Calu3 (cell line): ENCODE results near the gene SH3PXD2A. TPM values are rescaled to one million over a fixed set of nuclear protein-coding genes. Genes with fewer than 3 reads are reported as not detected.

ENCODE experiments used
- BruUV-seq: library from RNA; stranded (reverse); fragments of 400-500 nt; replicated peaks from 2 replicates; lab custom pipeline; 2021; lab: Mats Ljungman, UMichigan
- CTCF ChIA-PET: fragments of 300-600 bp; sonication (Branson Sonifier 250); formaldehyde crosslinking; loops from one replicate; lab custom pipeline; 2022; ENCODE audit warnings: antibody characterized with exemption; lab: Charles Lee
- DNase-seq: peaks from one replicate; pipeline ENCODE4 v3.0.0; 2022
- H3K27ac Mint-ChIP-seq: one replicate; pipeline ENCODE4 v1.8.0; 2022; ENCODE audit warnings: mixed read lengths; ENCODE audit not compliant: unreplicated experiment
- H3K27me3 Mint-ChIP-seq: one replicate; pipeline ENCODE4 v1.8.0; 2022; ENCODE audit warnings: mixed read lengths; ENCODE audit not compliant: unreplicated experiment
- H3K36me3 Mint-ChIP-seq: one replicate; pipeline ENCODE4 v1.8.0; 2022; ENCODE audit warnings: mild to moderate bottlenecking, moderate library complexity, mixed read lengths; ENCODE audit not compliant: insufficient read depth, unreplicated experiment
- H3K4me1 Mint-ChIP-seq: one replicate; pipeline ENCODE4 v1.8.0; 2022; ENCODE audit warnings: mild to moderate bottlenecking, low read depth, mixed read lengths; ENCODE audit not compliant: unreplicated experiment
- H3K4me3 Mint-ChIP-seq: one replicate; pipeline ENCODE4 v1.8.0; 2022; ENCODE audit warnings: mild to moderate bottlenecking, low read depth, moderate library complexity, mixed read lengths; ENCODE audit not compliant: unreplicated experiment
- H3K9me3 Mint-ChIP-seq: one replicate; pipeline ENCODE4 v1.8.0; 2022; ENCODE audit warnings: low read depth, mixed read lengths; ENCODE audit not compliant: unreplicated experiment
- intact Hi-C: fragments of 100-400 bp; cut with micrococcal nuclease; formaldehyde crosslinking; loops from one replicate; pipeline ENCODE4 v1.10.0; 2022; ENCODE audit not compliant: unreplicated experiment
- total RNA-seq: library from RNA; stranded (reverse); gene quantifications from 2 replicates; pipeline ENCODE4 v1.2.3, GENCODE V29; 2022
- TF ChIP-seq, protein P1 (sequence below): fragments of 200-600 bp; IDR thresholded peaks from one replicate; pipeline ENCODE4 v1.8.0; 2022; ENCODE audit warnings: antibody characterized with exemption; ENCODE audit not compliant: unreplicated experiment

SH3PXD2A gene
- total RNA-seq, 1 experiment from 2014 or later: 7.5 TPM

GRCh38 chr10:103638948-103639347, 216.4 kb downstream of the SH3PXD2A start:
- Mint-ChIP-seq H3K27ac (no peak overlapping the region), H3K9me3 (no peaks in the 10 kb centered on the region), H3K27me3 (no peaks in the 10 kb centered on the region), H3K4me1 (no peaks in the 10 kb centered on the region), H3K4me3 (no peak overlapping the region), H3K36me3 (peaks cover 5% of the 10 kb centered on the region)
- intact Hi-C loops: no loop called here
- CTCF ChIA-PET: no interaction called here
- TF ChIP-seq, protein P1, sequence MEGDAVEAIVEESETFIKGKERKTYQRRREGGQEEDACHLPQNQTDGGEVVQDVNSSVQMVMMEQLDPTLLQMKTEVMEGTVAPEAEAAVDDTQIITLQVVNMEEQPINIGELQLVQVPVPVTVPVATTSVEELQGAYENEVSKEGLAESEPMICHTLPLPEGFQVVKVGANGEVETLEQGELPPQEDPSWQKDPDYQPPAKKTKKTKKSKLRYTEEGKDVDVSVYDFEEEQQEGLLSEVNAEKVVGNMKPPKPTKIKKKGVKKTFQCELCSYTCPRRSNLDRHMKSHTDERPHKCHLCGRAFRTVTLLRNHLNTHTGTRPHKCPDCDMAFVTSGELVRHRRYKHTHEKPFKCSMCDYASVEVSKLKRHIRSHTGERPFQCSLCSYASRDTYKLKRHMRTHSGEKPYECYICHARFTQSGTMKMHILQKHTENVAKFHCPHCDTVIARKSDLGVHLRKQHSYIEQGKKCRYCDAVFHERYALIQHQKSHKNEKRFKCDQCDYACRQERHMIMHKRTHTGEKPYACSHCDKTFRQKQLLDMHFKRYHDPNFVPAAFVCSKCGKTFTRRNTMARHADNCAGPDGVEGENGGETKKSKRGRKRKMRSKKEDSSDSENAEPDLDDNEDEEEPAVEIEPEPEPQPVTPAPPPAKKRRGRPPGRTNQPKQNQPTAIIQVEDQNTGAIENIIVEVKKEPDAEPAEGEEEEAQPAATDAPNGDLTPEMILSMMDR: no peak
- DNase-seq: no peak
- BruUV-seq: no TSS peak

- Mint-ChIP-seq H3K9me3 (no peaks in the 10 kb centered on the region), H3K27me3 (no peaks in the 10 kb centered on the region), H3K36me3 (peaks cover 5% of the 10 kb centered on the region), H3K27ac (no peak overlapping the region), H3K4me3 (no peak overlapping the region), H3K4me1 (no peaks in the 10 kb centered on the region)
- TF ChIP-seq, protein P1: no peak
- intact Hi-C loops: no loop called here
- CTCF ChIA-PET: no interaction called here
- no peak for DNase-seq
- BruUV-seq: no TSS peak
Observed at GRCh38 chr10:103637927-103638557, 217.3 kb downstream of the SH3PXD2A start.

DNA sequence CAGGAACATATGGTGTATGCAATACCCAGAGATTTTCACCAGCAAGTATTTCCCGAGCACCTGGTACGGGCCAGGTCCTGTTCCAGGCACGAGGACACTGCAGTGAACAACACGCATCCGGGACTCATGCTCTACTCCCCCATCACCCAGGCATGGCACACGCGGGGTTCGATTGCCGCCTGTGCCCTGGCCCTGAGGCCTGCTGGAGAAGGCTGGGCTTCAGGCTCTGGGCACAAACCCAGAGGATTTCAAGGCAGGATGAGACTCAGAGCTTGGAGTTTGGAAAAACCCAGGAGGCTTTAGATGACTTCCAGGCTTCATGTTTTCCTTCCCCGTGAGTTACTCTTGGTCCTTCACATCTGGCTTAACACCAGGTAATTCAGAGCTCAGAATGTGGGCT, 218.4 kb downstream of the SH3PXD2A start:
- BruUV-seq: no TSS peak
- TF ChIP-seq, protein P1: no peak
- CTCF ChIA-PET: no interaction called here
- no peaks in the 10 kb centered on the region for H3K9me3 Mint-ChIP-seq
- no peak overlapping the region for H3K27ac Mint-ChIP-seq
- intact Hi-C loops: no loop called here
- H3K4me1 Mint-ChIP-seq: no peaks in the 10 kb centered on the region
- peaks cover 5% of the 10 kb centered on the region for H3K36me3 Mint-ChIP-seq
- no peak overlapping the region for H3K4me3 Mint-ChIP-seq
- no peak for DNase-seq
- no peaks in the 10 kb centered on the region for H3K27me3 Mint-ChIP-seq

- no peak for DNase-seq
- no peaks in the 10 kb centered on the region for H3K27me3 Mint-ChIP-seq
- no peak overlapping the region for H3K4me3 Mint-ChIP-seq
- TF ChIP-seq, protein P1: no peak
- CTCF ChIA-PET: no interaction called here
- H3K9me3 Mint-ChIP-seq: no peaks in the 10 kb centered on the region
- intact Hi-C loops: no loop called here
- peaks cover 5% of the 10 kb centered on the region for H3K36me3 Mint-ChIP-seq
- no peaks in the 10 kb centered on the region for H3K4me1 Mint-ChIP-seq
- H3K27ac Mint-ChIP-seq: no peak overlapping the region
- BruUV-seq: no TSS peak
Observed at GRCh38 chr10:103636492-103636891, 218.9 kb downstream of the SH3PXD2A start.
